OCI-LY7 (cell line): ENCODE results near the gene SEC14L2. TPM values are rescaled to one million over a fixed set of nuclear protein-coding genes. Genes with fewer than 3 reads are reported as not detected.

Experiments
- BruUV-seq: library from RNA; stranded (reverse); fragments of 400-500 nt; replicated peaks from 2 replicates; lab custom pipeline; 2021; lab: Mats Ljungman, UMichigan
- CTCF ChIA-PET: fragments of 300-600 bp; sonication (Branson Sonifier 250); formaldehyde crosslinking; loops from one replicate; lab custom pipeline; 2022; ENCODE audit warnings: antibody characterized with exemption; ENCODE audit not compliant: unreplicated experiment; lab: Charles Lee
- POLR2A ChIA-PET: fragments of 300-600 bp; sonication (Branson Sonifier 250); formaldehyde crosslinking; loops from one replicate; lab custom pipeline; 2022; ENCODE audit warnings: antibody characterized with exemption; lab: Charles Lee
- DNase-seq: peaks from one replicate; pipeline ENCODE4 v3.0.0-alpha.2; 2015; ENCODE audit warnings: low spot score
- H2AFZ ChIP-seq: fragments of 200-600 bp; sonication (generic), shearing (Covaris generic); 2 replicates; pipeline ENCODE4 v1.6.1; 2014; ENCODE audit warnings: mild to moderate bottlenecking, antibody characterized with exemption, low read length, moderate library complexity
- H3K27ac ChIP-seq: fragments of 200-600 bp; sonication (generic); 2 replicates; pipeline ENCODE4 v1.5.1; 2014; ENCODE audit warnings: mixed run types, low read depth, mild to moderate bottlenecking, moderate library complexity, low read length, inconsistent platforms; ENCODE audit not compliant: poor library complexity, severe bottlenecking
- H3K36me3 ChIP-seq: fragments of 200-600 bp; sonication (generic); 2 replicates; pipeline ENCODE4 v1.6.1; 2014; ENCODE audit warnings: mild to moderate bottlenecking, antibody characterized with exemption, low read length, moderate library complexity, mixed read lengths; ENCODE audit not compliant: insufficient read depth
- H3K4me1 ChIP-seq: fragments of 200-600 bp; sonication (generic); 2 replicates; pipeline ENCODE4 v1.5.1; 2014; ENCODE audit warnings: mild to moderate bottlenecking, low read length; ENCODE audit not compliant: insufficient read depth, poor library complexity, severe bottlenecking
- H3K4me2 ChIP-seq: fragments of 200-600 bp; sonication (generic); 2 replicates; pipeline ENCODE4 v1.6.1; 2014; ENCODE audit warnings: mild to moderate bottlenecking, low read length
- H3K4me3 ChIP-seq: fragments of 200-600 bp; sonication (generic); 2 replicates; pipeline ENCODE4 v1.5.1; 2014; ENCODE audit warnings: mild to moderate bottlenecking, low read depth, low read length; ENCODE audit not compliant: poor library complexity, severe bottlenecking
- H3K79me2 ChIP-seq: fragments of 200-600 bp; sonication (generic); 2 replicates; pipeline ENCODE4 v1.6.1; 2016; ENCODE audit warnings: low read depth, mild to moderate bottlenecking, low read length, moderate library complexity, mixed read lengths; ENCODE audit not compliant: insufficient read depth
- H3K9me2 ChIP-seq: fragments of 200-600 bp; sonication (generic); 2 replicates; pipeline ENCODE4 v1.6.1; 2016; ENCODE audit warnings: mild to moderate bottlenecking, low read length, mixed read lengths; ENCODE audit not compliant: insufficient read depth
- H3K9me3 ChIP-seq: fragments of 200-600 bp; sonication (generic); 2 replicates; pipeline ENCODE4 v1.6.1; 2014; ENCODE audit warnings: mild to moderate bottlenecking, mixed run types, low read length, mixed read lengths
- H4K20me1 ChIP-seq: fragments of 200-600 bp; sonication (generic); 2 replicates; pipeline ENCODE4 v1.6.1; 2014; ENCODE audit warnings: mild to moderate bottlenecking, antibody characterized with exemption, low read length, moderate library complexity, mixed read lengths; ENCODE audit not compliant: insufficient read depth
- CTCF ChIP-seq: fragments of 200-600 bp; sonication (generic); conservative IDR thresholded peaks from 2 replicates; pipeline ENCODE4 v1.5.1; 2014; ENCODE audit warnings: mild to moderate bottlenecking, antibody characterized with exemption, low read length, moderate library complexity, mixed read lengths
- EZH2phosphoT487 ChIP-seq: fragments of 200-600 bp; sonication (generic); IDR thresholded peaks from 2 replicates; pipeline ENCODE4 v1.6.1; 2018; ENCODE audit warnings: low read depth, borderline replicate concordance, mild to moderate bottlenecking, mixed run types, antibody characterized with exemption, low read length, moderate library complexity, mixed read lengths
- intact Hi-C: fragments of 100-400 bp; cut with micrococcal nuclease; formaldehyde crosslinking; loops from one replicate; pipeline ENCODE4 v1.10.0; 2022; ENCODE audit not compliant: unreplicated experiment
- small RNA-seq: library from RNA; depleted of rRNA; stranded (forward); fragments of <200 nt; gene quantifications from one replicate; pipeline ENCODE3, GENCODE V24; 2014
- total RNA-seq, 2 experiments: library from RNA; depleted of rRNA in 1 of 2; stranded (reverse); fragments of >200 nt in 1 of 2; shearing (Covaris generic) in 1 of 2; gene quantifications; 2 replicates each; pipeline ENCODE4 v1.2.3, GENCODE V29; 2014 to 2022

SEC14L2 gene
- total RNA-seq, 2 experiments from 2014 or later = 0.11 to 0.22 TPM

DNA sequence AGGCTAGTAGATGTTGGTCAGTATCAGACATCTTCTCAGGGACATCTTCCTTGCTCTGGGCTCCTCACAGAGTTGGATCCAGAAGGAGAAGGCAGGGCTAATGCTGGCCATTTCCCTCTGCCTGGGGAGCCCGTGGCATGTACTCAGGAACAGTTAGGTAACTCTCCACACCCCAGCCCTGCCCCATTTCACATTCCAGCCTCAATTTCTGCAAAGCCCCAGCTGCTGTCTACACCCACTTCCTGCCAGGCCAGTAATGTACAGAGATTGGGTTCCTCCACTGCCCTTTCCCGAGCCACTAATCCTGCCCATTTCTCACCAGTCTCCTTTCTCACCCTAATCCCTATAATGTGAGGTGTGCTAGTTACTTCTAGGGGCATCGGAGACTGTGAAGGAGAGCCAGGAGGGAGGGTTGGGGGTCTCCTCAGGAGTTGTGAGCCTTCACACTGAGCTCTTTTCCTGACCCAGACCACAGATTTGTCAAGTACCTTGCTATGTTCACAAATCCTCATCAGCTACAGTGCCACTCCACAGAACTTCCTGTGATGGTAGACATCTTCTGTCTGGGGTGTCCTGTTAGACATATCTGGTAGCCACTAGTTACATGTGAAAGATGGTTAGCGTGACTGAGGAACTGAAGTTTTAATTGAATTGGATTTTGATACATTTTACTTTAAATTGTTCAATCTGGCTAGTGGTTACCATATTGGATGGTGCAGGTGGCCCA lies 76.3 kb downstream of the SEC14L2 start:
- Histone ChIP-seq H3K9me3 (no peaks in the 10 kb centered on the region), H3K4me3 (no peak overlapping the region), H3K4me2 (no peak overlapping the region), H3K4me1 (no peaks in the 10 kb centered on the region), H3K36me3 (no peaks in the 10 kb centered on the region), H2AFZ (no peak overlapping the region), H3K79me2 (no peaks in the 10 kb centered on the region), H4K20me1 (no peaks in the 10 kb centered on the region), H3K27ac (no peak overlapping the region), H3K9me2 (no peaks in the 10 kb centered on the region)
- TF ChIP-seq EZH2phosphoT487 (no peak), CTCF (no peak)
- intact Hi-C loops = no loop called here
- no TSS peak for BruUV-seq
- ChIA-PET CTCF (interaction anchor here (0.9 kb wide), 1 partner anchor 24 kb away, joined by 3 read pairs; no protein-coding TSS in a partner anchor), POLR2A (interaction anchor here (0.6 kb wide), 1 partner anchor 261 kb away, joined by 3 read pairs; no protein-coding TSS in a partner anchor)
- DNase-seq = no peak

GRCh38 chr22:30474121-30474520 lies 77.3 kb downstream of the SEC14L2 start:
- no peak overlapping the region for H3K4me3 ChIP-seq
- no peak overlapping the region for H3K27ac ChIP-seq
- H3K36me3 ChIP-seq = no peaks in the 10 kb centered on the region
- TF ChIP-seq CTCF (no peak), EZH2phosphoT487 (no peak)
- no peaks in the 10 kb centered on the region for H4K20me1 ChIP-seq
- intact Hi-C loops = no loop called here
- CTCF ChIA-PET = interaction anchor here (0.9 kb wide), 1 partner anchor 25 kb away, joined by 3 read pairs; no protein-coding TSS in a partner anchor
- no peak for DNase-seq
- no peak overlapping the region for H3K4me2 ChIP-seq
- POLR2A ChIA-PET = no interaction called here
- no TSS peak for BruUV-seq
- H3K4me1 ChIP-seq = no peaks in the 10 kb centered on the region
- no peak overlapping the region for H2AFZ ChIP-seq
- no peaks in the 10 kb centered on the region for H3K9me2 ChIP-seq
- H3K9me3 ChIP-seq = no peaks in the 10 kb centered on the region
- no peaks in the 10 kb centered on the region for H3K79me2 ChIP-seq

Small RNAs within 50 kb of the gene (small RNA-seq; reads per million reads assigned to genes)
- gene AC004832.3 = not detected
- not detected for gene RNU6-564P

Other genes with a start within 250 kb of the SEC14L2 start
- gene LIF, start 150.3 kb upstream of the SEC14L2 start, total RNA-seq (2014; rRNA removed; shearing (Covaris generic)) = 0.06 TPM in 1 of 2 replicates, not detected in the other
- gene LIF, start 150.3 kb upstream of the SEC14L2 start, total RNA-seq (2022) = not detected in 2 replicates
- gene OSM, start 130.2 kb upstream of the SEC14L2 start, total RNA-seq (2014; rRNA removed; shearing (Covaris generic)) = 0.18 TPM in 1 of 2 replicates, not detected in the other
- gene OSM, start 130.2 kb upstream of the SEC14L2 start, total RNA-seq (2022) = 0.79 and 0.91 TPM in 2 replicates
- 3.5 and 9.1 TPM in 2 replicates for gene CASTOR1, start 107.5 kb upstream of the SEC14L2 start, total RNA-seq (2014; rRNA removed; shearing (Covaris generic))
- 4.3 and 4.5 TPM in 2 replicates for gene CASTOR1, start 107.5 kb upstream of the SEC14L2 start, total RNA-seq (2022)
- 15.1 and 15.9 TPM in 2 replicates for gene TBC1D10A, start 70.1 kb upstream of the SEC14L2 start, total RNA-seq (2014; rRNA removed; shearing (Covaris generic))
- 16.2 and 22.5 TPM in 2 replicates for gene TBC1D10A, start 70.1 kb upstream of the SEC14L2 start, total RNA-seq (2022)
- 44.9 and 71.8 TPM in 2 replicates for gene SF3A1, start 40.1 kb upstream of the SEC14L2 start, total RNA-seq (2014; rRNA removed; shearing (Covaris generic))
- gene SF3A1, start 40.1 kb upstream of the SEC14L2 start, total RNA-seq (2022) = 199 and 200 TPM in 2 replicates
- 3.4 and 4.7 TPM in 2 replicates for gene CCDC157, start 40.0 kb upstream of the SEC14L2 start, total RNA-seq (2014; rRNA removed; shearing (Covaris generic))
- gene CCDC157, start 40.0 kb upstream of the SEC14L2 start, total RNA-seq (2022) = 3.1 and 3.3 TPM in 2 replicates
- 6.9 and 8.0 TPM in 2 replicates for gene RNF215, start 9.6 kb upstream of the SEC14L2 start, total RNA-seq (2014; rRNA removed; shearing (Covaris generic))
- 12.3 and 13.8 TPM in 2 replicates for gene RNF215, start 9.6 kb upstream of the SEC14L2 start, total RNA-seq (2022)
- 70.5 and 81.9 TPM in 2 replicates for gene MTFP1, start 28.8 kb downstream of the SEC14L2 start, total RNA-seq (2014; rRNA removed; shearing (Covaris generic))
- gene MTFP1, start 28.8 kb downstream of the SEC14L2 start, total RNA-seq (2022) = 63.6 and 83.2 TPM in 2 replicates
- gene SEC14L3, start 75.0 kb downstream of the SEC14L2 start, total RNA-seq (2014; rRNA removed; shearing (Covaris generic)) = not detected in 2 replicates
- gene SEC14L3, start 75.0 kb downstream of the SEC14L2 start, total RNA-seq (2022) = not detected in 2 replicates
- gene SEC14L4, start 108.7 kb downstream of the SEC14L2 start, total RNA-seq (2014; rRNA removed; shearing (Covaris generic)) = not detected in 2 replicates
- not detected in 2 replicates for gene SEC14L4, start 108.7 kb downstream of the SEC14L2 start, total RNA-seq (2022)
- not detected in 2 replicates for gene SEC14L6, start 149.7 kb downstream of the SEC14L2 start, total RNA-seq (2014; rRNA removed; shearing (Covaris generic))
- not detected in 2 replicates for gene SEC14L6, start 149.7 kb downstream of the SEC14L2 start, total RNA-seq (2022)
- not detected in 2 replicates for gene GAL3ST1, start 177.6 kb downstream of the SEC14L2 start, total RNA-seq (2014; rRNA removed; shearing (Covaris generic))
- not detected in 2 replicates for gene GAL3ST1, start 177.6 kb downstream of the SEC14L2 start, total RNA-seq (2022)
- 78.2 and 83.4 TPM in 2 replicates for gene PES1, start 194.9 kb downstream of the SEC14L2 start, total RNA-seq (2014; rRNA removed; shearing (Covaris generic))
- gene PES1, start 194.9 kb downstream of the SEC14L2 start, total RNA-seq (2022) = 78.5 and 107 TPM in 2 replicates
- 0.23 TPM in 1 of 2 replicates, not detected in the other for gene TCN2, start 210.2 kb downstream of the SEC14L2 start, total RNA-seq (2014; rRNA removed; shearing (Covaris generic))
- 3.4 and 3.8 TPM in 2 replicates for gene TCN2, start 210.2 kb downstream of the SEC14L2 start, total RNA-seq (2022)
- 3.0 and 4.0 TPM in 2 replicates for gene SLC35E4, start 238.8 kb downstream of the SEC14L2 start, total RNA-seq (2014; rRNA removed; shearing (Covaris generic))
- 2.3 and 3.0 TPM in 2 replicates for gene SLC35E4, start 238.8 kb downstream of the SEC14L2 start, total RNA-seq (2022)